Amniotic epithelial cell (primary cell): ENCODE measurements around the gene NRP2.

Source experiments
- DNase-seq: peaks from one replicate; pipeline ENCODE4 v3.0.0-alpha.2; 2010; ENCODE audit warnings: low read depth

The NRP2 gene

DNA sequence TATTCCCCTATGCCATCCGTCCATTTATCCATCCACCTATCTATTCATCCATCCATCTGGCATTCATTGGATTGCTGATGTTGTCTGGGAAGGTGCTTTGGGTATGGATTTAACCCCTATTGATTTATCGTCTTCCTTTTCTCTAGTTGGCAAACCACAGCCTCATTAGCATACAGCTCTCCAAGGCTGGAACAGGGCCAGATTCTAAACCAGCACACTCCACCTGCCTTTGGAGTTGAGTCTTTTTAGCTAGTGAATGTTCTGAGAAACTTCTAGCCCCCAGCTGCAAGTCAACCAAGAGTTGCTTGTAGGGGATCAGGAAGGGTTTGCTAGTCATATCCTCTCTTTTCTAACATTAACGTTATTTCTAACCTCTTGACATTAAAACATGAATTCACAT, 90.7 kb downstream of the NRP2 start:
- no peak for DNase-seq

- DNase-seq = no peak
Observed at GRCh38 chr2:205773989-205774388, 91.7 kb downstream of the NRP2 start.

GRCh38 chr2:205775097-205775877, 93.0 kb downstream of the NRP2 start:
- peak; percentile 75 for DNase-seq

DNA sequence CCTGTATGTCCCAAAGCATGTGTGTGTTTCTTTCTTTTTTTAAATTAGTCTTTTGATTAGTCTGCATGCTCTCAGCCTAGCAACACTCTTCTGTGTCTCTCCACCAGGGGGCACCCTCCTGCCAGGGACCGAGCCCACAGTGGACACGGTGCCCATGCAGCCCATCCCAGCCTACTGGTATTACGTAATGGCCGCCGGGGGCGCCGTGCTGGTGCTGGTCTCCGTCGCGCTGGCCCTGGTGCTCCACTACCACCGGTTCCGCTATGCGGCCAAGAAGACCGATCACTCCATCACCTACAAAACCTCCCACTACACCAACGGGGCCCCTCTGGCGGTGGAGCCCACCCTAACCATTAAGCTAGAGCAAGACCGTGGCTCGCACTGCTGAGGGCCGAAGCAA, 93.8 kb downstream of the NRP2 start:
- DNase-seq = peak; percentile 54

DNA sequence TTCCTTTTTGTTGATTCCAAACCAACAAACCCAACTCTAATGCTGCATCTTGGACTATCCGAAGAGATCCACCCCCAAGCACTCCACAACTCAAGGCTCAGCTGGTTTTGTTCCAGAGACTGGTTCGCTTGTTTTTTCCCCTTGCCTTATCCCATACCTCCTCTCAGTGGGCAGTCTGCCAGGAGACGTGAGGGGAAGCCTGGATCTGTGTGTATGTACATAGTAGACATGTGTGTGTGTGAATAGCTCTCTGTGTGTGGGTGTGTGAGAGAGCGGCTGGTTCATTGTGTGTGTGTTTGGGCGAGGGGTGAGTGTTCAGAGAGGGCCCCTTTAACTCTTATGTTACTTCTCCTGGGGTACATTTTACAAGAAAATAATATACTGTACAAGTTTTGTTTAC, 94.4 kb downstream of the NRP2 start:
- no peak for DNase-seq

GRCh38 chr2:205778356-205778755, 96.1 kb downstream of the NRP2 start:
- no peak for DNase-seq

DNA sequence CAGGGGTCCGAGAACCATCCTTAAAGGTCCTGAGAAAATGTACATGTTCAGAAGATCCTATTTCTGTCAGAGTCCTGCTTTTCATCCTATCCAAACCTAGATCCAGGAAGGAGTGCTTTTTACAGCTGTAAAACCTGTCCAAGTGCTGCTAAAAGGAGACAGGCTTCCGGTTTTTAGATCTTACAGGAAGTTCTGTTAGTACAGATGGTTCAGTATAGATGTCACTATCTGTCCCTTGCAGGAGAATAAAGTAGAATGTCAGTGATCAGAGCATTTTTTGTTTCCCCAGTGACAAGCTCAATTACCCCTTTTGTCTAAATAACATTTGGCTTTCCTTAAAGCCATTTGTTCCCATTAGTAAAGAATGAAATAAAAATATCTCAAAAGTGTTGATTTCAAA, 98.3 kb downstream of the NRP2 start:
- DNase-seq = no peak

DNA sequence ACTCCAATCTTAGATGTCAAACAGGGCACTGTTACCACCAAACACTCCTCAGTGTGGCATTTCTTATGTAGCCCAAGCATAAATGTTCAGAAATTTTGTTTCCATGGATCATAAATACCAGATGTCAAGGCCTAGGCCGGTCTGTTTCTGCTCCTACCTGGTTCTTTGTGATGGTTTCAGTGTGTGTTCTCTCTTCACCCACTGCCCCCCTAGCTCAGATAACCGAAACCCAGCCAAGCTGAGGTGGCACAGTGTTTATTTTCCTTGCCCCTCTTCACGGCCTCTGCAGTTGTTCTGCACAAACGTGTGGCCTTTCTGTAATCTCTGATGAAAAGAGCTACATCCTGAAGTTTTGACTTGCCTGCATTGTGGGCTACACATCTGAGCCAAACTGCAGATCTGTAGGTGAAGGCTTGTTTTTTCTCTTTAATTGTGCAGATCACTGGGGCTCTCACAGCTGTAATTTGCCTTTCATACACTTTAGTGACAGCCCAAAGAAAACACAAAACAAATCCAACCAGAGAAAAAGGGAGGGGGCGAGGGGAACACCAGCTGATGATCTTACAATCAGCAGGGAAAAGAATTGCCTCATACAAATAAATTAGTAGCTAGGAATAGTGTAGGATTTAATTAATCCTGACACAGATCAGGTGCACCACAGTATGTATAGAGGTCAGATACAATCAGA, 99.1 kb downstream of the NRP2 start:
- no peak for DNase-seq

- no peak for DNase-seq
Observed at GRCh38 chr2:205782941-205783340, 100.6 kb downstream of the NRP2 start.

- DNase-seq = no peak
Observed at GRCh38 chr2:205783872-205784499, 101.7 kb downstream of the NRP2 start.

DNA sequence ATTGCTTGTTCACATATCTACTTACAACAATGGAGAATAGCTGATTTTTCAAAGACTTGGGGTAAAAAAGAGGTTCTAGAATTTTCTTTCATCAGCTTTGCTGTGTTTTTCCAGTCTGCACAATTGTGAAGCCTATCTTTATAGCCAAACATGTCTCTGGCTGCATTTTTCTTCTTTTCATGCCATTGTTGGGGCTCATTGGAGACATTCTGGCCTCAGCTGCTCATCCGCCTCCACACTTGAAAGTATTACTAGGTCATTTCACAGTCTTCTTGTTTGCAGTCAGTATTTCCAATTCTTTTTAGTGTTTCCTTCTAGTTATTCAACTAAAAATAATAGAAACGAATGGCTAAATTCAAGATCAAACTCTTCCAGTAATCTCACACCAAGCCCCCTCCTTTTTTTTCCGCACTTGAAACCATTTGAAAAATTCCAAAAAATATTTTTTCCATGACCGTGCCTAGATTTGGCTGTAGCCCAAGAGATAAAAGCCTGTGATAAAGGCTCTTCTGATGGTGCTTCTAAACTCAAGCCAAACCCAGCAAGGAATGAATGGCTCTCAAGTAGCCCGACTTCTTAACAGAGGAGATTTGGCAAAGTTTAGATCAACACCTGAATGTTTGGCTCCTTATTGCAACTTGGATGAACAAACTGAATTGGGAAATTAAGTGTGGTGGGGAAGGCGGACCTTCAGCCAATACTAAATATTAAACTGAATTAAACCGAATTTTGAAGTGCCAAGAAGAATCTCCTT, 103.4 kb downstream of the NRP2 start:
- peak; percentile 66 for DNase-seq

- DNase-seq = no peak
Observed at GRCh38 chr2:205786976-205787375, 104.7 kb downstream of the NRP2 start.

DNA sequence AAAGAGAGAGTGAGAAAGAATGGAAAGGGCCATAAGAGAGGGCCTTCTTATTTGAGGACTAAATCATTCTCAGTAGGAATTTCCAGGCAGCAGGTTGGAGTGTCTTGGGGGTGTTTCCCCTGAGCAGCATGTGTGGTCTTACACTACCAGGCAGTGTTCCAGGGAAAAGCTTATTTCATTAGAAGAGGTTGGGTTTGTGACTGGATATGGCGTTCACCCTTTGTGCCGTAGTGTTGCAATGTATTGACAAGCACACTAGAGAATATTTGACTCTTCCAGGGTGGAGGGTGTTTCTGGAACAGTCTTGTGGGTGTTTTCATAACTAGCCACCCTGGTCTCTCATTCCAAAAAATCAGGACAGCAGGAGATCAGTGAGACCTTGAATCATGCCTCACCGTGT, 105.5 kb downstream of the NRP2 start:
- no peak for DNase-seq

- no peak for DNase-seq
Observed at GRCh38 chr2:205789906-205790305, 107.6 kb downstream of the NRP2 start.

- DNase-seq = peak; percentile 70
Observed at GRCh38 chr2:205792908-205793307, 110.6 kb downstream of the NRP2 start.

- no peak for DNase-seq
Observed at GRCh38 chr2:205796805-205797313, 114.6 kb downstream of the NRP2 start.

- DNase-seq = no peak
Observed at GRCh38 chr2:205797866-205798265, 115.6 kb downstream of the NRP2 start.

GRCh38 chr2:205800224-205800623, 117.9 kb downstream of the NRP2 start:
- DNase-seq = no peak

DNA sequence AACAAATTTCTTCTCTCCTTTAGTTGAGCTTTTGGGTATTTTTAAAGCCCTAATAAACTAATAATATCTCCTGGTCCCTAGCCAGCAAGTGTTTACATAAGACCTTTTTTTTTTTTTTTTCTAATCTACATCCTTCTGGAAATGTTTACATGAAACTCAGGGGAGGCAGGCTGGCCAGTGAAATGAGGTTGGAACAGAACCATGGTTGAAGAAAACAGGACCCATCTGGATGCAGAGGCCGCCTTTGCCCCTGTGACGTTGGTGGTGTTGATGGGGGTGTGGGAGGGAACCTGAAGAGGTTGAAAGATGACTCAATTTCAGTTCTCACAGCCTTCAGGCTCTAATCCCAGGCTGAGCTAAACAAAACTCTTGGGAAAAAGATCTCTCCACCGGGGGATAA, 118.5 kb downstream of the NRP2 start:
- DNase-seq = peak; percentile 98

DNA sequence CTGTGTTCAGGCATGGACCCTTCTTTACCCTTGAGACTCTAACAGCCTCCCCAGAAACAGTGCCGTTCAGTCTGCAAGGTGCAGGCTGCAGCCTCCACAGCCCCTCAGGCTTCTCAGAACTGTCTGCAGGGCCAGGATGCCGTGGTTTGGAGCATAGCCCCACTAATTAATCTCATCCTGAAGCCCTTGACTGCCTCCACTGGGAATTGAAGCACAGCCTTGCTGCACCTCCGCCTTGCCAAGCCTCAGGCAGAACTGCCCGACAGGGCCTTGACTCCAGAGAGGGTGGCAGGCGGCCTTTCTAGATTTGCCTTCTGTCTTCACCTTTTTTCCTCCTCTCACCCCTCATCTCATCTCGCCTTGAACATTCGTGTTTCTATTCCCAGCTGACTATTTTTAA, 119.8 kb downstream of the NRP2 start:
- peak; percentile 39 for DNase-seq

DNA sequence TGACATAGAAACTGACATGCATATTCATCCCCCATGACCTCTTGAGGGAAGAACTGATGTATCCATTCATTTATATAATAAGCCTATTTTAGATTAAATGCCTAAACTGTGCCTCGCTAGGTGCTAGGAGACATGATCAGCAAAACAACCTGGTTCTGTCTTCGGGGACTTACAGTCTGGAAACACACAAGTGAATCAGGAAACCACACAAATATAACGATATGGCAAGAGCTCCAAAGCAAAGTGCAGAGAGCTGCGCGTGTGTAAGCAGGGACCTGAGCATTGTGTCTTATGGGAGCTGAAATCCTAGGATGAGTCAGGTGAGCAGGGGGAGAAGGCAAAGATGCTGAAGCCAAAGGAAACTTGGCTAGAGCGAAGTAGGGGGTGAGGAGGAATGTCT, 120.6 kb downstream of the NRP2 start:
- DNase-seq = no peak

DNA sequence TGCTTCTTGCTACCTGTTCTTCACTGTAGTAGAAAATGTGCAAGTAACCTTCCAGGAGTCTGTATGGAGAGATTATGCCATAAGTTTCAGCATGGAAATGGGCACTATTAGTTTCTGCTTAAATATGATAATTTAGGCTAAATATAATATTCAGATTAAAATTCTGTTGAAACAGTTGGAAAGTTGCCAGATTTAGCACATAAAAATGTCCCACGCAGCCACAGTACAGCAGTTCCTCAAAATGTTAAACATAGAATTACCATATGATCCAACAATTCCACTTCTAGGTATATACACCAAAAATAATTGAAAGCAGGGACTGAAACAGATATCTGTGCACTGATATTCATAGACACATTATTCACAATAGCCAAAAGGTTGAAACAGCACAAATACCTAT, 121.2 kb downstream of the NRP2 start:
- no peak for DNase-seq
